IPS-20b (cell line): Measurements from ENCODE around the gene STK35.

ENCODE experiments used
- H3K27ac ChIP-seq: one replicate; pipeline ENCODE4 v1.5.1; 2013; ENCODE audit warnings: low read length
- H3K27me3 ChIP-seq: 2 replicates; pipeline ENCODE4 v1.6.1; 2013; ENCODE audit warnings: mild to moderate bottlenecking, low read length, inconsistent platforms; ENCODE audit not compliant: insufficient read depth
- H3K36me3 ChIP-seq: 2 replicates; pipeline ENCODE4 v1.6.1; 2013; ENCODE audit warnings: low read depth, mild to moderate bottlenecking, inconsistent platforms, low read length, moderate library complexity; ENCODE audit not compliant: insufficient read depth
- H3K4me1 ChIP-seq: 2 replicates; pipeline ENCODE4 v1.6.1; 2013; ENCODE audit warnings: mild to moderate bottlenecking, control low read depth, inconsistent platforms, low read length, moderate library complexity; ENCODE audit not compliant: insufficient read depth
- H3K4me3 ChIP-seq: 2 replicates; pipeline ENCODE4 v1.5.1; 2013; ENCODE audit warnings: mild to moderate bottlenecking, low read length, inconsistent platforms
- H3K9ac ChIP-seq: 2 replicates; pipeline ENCODE4 v1.6.1; 2013; ENCODE audit warnings: low read depth, mild to moderate bottlenecking, inconsistent platforms, low read length, moderate library complexity
- H3K9me3 ChIP-seq: 2 replicates; pipeline ENCODE4 v1.6.1; 2013; ENCODE audit warnings: mild to moderate bottlenecking, low read depth, low read length, inconsistent platforms; ENCODE audit not compliant: insufficient read depth

STK35 gene

GRCh38 chr20:2127238-2127637, 25.6 kb downstream of the STK35 start:
- H3K4me3 ChIP-seq: no peak overlapping the region
- no peaks in the 10 kb centered on the region for H3K9me3 ChIP-seq
- H3K9ac ChIP-seq: no peak overlapping the region
- H3K27ac ChIP-seq: no peak overlapping the region
- peaks cover 11% of the 10 kb centered on the region for H3K36me3 ChIP-seq
- no peaks in the 10 kb centered on the region for H3K27me3 ChIP-seq
- H3K4me1 ChIP-seq: peaks cover 11% of the 10 kb centered on the region

DNA sequence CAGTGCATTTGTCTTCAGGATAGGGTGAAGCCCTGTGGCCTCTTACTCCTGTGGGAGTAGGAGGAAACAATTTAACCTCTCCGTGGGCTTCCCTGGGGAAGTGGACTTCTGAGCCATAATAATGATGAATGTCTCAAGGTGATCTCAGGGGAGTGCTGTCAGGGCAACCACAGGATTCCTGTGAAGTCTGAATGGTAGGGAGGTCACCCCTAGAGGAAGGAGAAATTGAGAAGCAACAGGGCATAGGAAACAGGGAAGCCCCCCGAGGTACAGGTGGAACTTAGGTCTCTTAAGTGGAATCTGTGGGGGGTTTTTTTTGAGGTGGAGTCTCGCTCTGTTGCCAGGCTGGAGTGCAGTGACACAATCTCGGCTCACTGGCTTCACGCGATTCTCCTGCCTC, 26.9 kb downstream of the STK35 start:
- Histone ChIP-seq H3K4me1 (peaks cover 11% of the 10 kb centered on the region), H3K36me3 (peaks cover 11% of the 10 kb centered on the region), H3K4me3 (no peak overlapping the region), H3K9me3 (no peaks in the 10 kb centered on the region), H3K9ac (no peak overlapping the region), H3K27me3 (no peaks in the 10 kb centered on the region), H3K27ac (no peak overlapping the region)

DNA sequence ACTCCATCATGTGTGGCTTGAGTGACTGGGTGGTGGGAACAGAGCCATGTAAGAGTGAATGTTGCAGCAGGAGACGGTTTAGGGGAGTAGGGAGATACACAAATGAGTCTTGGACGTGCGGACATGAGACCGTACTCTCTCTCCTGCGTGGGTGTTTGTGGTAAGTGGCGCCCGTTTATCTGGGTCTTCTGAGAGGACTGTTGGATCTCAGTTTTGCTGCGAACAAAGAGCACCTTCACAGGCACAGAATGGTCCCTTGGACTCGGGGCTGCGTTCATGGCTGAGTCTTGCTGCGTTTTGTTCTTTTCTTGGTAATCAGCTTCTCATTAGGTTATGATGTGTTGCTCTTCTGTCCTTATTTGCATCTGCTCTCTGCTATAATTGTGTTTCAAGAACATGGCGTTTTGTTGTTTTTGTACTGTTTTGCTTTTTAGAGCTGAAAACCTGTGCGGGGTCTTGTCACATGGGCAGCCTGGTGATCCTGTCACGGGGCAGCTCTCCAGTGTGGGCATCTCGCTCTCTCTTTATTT, 28.5 kb downstream of the STK35 start:
- Histone ChIP-seq H3K4me1 (peaks cover 11% of the 10 kb centered on the region), H3K27ac (no peak overlapping the region), H3K9me3 (no peaks in the 10 kb centered on the region), H3K9ac (peak overlapping the region; percentile 32; the same call in 1 of the 2 replicates), H3K36me3 (peaks cover 11% of the 10 kb centered on the region), H3K27me3 (no peaks in the 10 kb centered on the region), H3K4me3 (no peak overlapping the region; the same call in 1 of the 2 replicates)

- no peak overlapping the region for H3K27ac ChIP-seq
- H3K27me3 ChIP-seq: no peaks in the 10 kb centered on the region
Measured at GRCh38 chr20:2130683-2131082, 29.1 kb downstream of the STK35 start.

GRCh38 chr20:2131366-2131765, 29.7 kb downstream of the STK35 start:
- Histone ChIP-seq H3K27me3 (no peaks in the 10 kb centered on the region), H3K36me3 (peaks cover 11% of the 10 kb centered on the region), H3K4me3 (no peak overlapping the region), H3K9me3 (no peaks in the 10 kb centered on the region), H3K27ac (no peak overlapping the region), H3K4me1 (peaks cover 11% of the 10 kb centered on the region), H3K9ac (no peak overlapping the region)

More at GRCh38 chr20:2130683-2131082, 29.1 kb downstream of the STK35 start:
- no peaks in the 10 kb centered on the region for H3K9me3 ChIP-seq
- no peak overlapping the region for H3K9ac ChIP-seq
- H3K36me3 ChIP-seq: peaks cover 11% of the 10 kb centered on the region
- peaks cover 11% of the 10 kb centered on the region for H3K4me1 ChIP-seq
- H3K4me3 ChIP-seq: no peak overlapping the region

- Histone ChIP-seq H3K4me1 (peaks cover 11% of the 10 kb centered on the region), H3K36me3 (peaks cover 10% of the 10 kb centered on the region; the same call in 1 of the 2 replicates), H3K4me3 (no peak overlapping the region), H3K9ac (no peak overlapping the region), H3K9me3 (no peaks in the 10 kb centered on the region), H3K27ac (no peak overlapping the region), H3K27me3 (no peaks in the 10 kb centered on the region)
Measured at GRCh38 chr20:2132461-2132901, 30.9 kb downstream of the STK35 start.

GRCh38 chr20:2133318-2134183, 31.9 kb downstream of the STK35 start:
- H3K36me3 ChIP-seq: no peaks in the 10 kb centered on the region; the same call in 1 of the 2 replicates
- H3K4me1 ChIP-seq: peaks cover 11% of the 10 kb centered on the region
- no peak overlapping the region for H3K27ac ChIP-seq
- no peak overlapping the region for H3K9ac ChIP-seq
- H3K4me3 ChIP-seq: no peak overlapping the region
- H3K9me3 ChIP-seq: no peaks in the 10 kb centered on the region
- no peaks in the 10 kb centered on the region for H3K27me3 ChIP-seq

DNA sequence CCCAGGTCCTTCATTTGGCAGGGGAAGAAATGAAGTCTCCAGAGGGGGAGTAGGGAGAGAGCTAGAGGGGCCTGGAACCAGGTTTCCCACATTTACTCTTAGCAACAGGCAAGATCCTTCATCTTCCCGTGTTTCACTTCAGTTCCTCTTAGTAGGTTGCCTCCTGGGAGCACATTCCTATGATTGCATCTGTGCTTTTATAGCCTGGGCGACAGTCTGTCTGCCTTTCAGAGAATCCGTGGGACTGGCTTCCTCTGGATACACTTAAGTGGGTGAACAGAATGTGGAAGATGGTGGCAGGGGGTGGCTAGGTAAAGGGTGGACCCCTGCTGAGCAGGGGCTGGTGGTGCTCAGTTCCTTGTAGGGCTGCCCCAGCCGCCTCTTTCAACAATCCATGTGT, 33.4 kb downstream of the STK35 start:
- H3K27me3 ChIP-seq: no peaks in the 10 kb centered on the region
- no peak overlapping the region for H3K4me3 ChIP-seq
- no peak overlapping the region for H3K9ac ChIP-seq
- no peaks in the 10 kb centered on the region; the same call in 1 of the 2 replicates for H3K36me3 ChIP-seq
- peaks cover 8% of the 10 kb centered on the region for H3K4me1 ChIP-seq
- H3K9me3 ChIP-seq: no peaks in the 10 kb centered on the region
- no peak overlapping the region for H3K27ac ChIP-seq

DNA sequence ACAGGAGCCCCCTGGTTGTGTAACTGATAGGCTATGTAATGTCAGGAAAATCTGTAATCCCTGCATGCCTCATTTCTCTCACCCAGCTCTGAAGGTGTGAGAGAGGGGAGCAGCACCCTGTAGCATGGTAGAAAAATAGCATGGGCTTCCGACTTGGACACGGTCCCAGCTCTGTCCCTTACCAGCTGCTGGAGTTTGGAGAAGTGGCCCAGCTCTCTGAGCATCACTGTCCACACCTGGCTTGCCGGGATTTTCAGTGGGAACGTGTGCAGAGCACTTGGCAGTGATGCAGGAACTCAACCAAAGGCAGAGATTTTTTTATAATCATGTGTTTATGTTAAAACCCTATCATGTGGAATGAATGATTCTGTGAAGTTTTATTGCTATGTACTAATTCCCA, 34.6 kb downstream of the STK35 start:
- H3K4me3 ChIP-seq: no peak overlapping the region
- H3K9me3 ChIP-seq: no peaks in the 10 kb centered on the region
- H3K9ac ChIP-seq: no peak overlapping the region
- H3K36me3 ChIP-seq: no peaks in the 10 kb centered on the region; the same call in 1 of the 2 replicates
- H3K27ac ChIP-seq: no peak overlapping the region
- no peaks in the 10 kb centered on the region for H3K27me3 ChIP-seq
- H3K4me1 ChIP-seq: no peaks in the 10 kb centered on the region

- no peak overlapping the region for H3K27ac ChIP-seq
- H3K9me3 ChIP-seq: no peaks in the 10 kb centered on the region
- no peak overlapping the region for H3K9ac ChIP-seq
- no peak overlapping the region for H3K4me3 ChIP-seq
- no peaks in the 10 kb centered on the region for H3K36me3 ChIP-seq
- H3K27me3 ChIP-seq: no peaks in the 10 kb centered on the region
- no peaks in the 10 kb centered on the region for H3K4me1 ChIP-seq
Measured at GRCh38 chr20:2137552-2138201, 36.0 kb downstream of the STK35 start.

DNA sequence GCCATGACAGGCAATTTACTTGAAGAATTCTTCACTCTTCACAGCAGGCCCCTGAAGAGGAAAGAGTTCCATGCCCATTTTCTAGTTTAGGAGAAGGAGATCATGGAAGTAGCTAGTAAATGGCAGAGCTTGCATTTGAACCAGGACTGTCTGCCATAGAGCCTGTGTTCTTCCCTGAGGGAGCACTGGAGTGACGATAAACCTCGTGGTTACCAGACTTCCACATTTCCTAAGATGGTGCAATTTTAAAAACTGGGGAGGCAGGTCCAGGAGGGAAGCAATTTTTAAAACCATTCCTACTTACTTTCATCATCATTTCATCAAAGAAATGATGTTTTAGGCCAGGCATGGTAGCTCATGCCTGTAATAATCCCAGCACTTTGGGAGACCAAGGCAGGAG, 36.8 kb downstream of the STK35 start:
- Histone ChIP-seq H3K4me1 (no peaks in the 10 kb centered on the region), H3K27ac (no peak overlapping the region), H3K9ac (no peak overlapping the region), H3K4me3 (no peak overlapping the region), H3K9me3 (no peaks in the 10 kb centered on the region), H3K36me3 (no peaks in the 10 kb centered on the region), H3K27me3 (no peaks in the 10 kb centered on the region)
